ENCODE measurements around the gene RGS4. TPM values are rescaled to one million over a fixed set of nuclear protein-coding genes. Genes with fewer than 3 reads are reported as not detected.

RGS4 gene
- total RNA-seq, 1 donor from 2014 or later, result 121 TPM

DNA sequence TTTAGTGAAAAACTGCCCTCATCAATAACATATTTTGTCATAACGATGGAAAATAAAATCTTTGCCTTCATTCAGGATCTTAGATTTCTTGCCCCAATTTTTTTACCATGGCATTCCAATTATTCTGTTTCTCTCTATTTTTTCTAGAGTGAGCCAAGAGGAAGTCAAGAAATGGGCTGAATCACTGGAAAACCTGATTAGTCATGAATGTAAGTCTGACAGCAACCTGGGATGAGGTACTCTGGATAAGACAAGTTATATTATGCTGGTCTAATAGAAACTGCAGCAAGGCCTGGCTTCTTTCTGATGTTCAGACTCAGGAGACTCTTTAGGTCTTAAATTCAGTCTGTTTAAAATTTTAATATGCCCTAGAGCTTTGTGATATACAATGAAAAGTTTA, 3.5 kb downstream of the RGS4 start:
- DNase-seq (ENCODE audit: extremely low spot score, unreplicated experiment), result no peak
- Mint-ChIP-seq H3K4me3 (ENCODE audit: unreplicated experiment) (peak overlapping the region; percentile 82), H3K4me1 (ENCODE audit: unreplicated experiment) (peaks cover 50% of the 10 kb centered on the region), H3K27me3 (ENCODE audit: unreplicated experiment) (no peaks in the 10 kb centered on the region), H3K36me3 (ENCODE audit: unreplicated experiment) (peaks cover 54% of the 10 kb centered on the region), H3K27ac (ENCODE audit: unreplicated experiment) (peak overlapping the region; percentile 72), H3K9me3 (ENCODE audit: unreplicated experiment) (no peaks in the 10 kb centered on the region)
- TF ChIP-seq CTCF (IDR thresholded peaks at IDR 0.05), result no peak

DNA sequence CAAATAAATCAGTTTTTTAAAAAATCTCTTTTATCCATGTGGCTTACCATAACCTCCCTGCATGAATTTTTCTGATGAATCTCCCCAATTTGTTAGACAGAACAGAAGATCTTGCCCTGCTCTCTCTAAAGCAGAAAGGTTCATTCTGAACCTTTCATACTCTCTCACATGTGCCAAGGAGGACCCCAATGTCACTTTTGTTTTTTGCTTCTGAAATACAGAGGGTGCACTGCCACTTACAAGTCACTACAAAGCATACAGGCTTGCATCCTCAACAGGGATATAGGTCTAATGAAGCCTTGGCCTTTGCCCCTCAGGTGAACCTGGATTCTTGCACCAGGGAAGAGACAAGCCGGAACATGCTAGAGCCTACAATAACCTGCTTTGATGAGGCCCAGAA, 4.8 kb downstream of the RGS4 start:
- peaks cover 43% of the 10 kb centered on the region for H3K4me1 Mint-ChIP-seq (ENCODE audit: unreplicated experiment)
- no peak for DNase-seq (ENCODE audit: extremely low spot score, unreplicated experiment)
- no peak for TF ChIP-seq CTCF (IDR thresholded peaks at IDR 0.05)

GRCh38 chr1:163074716-163075284, 5.6 kb downstream of the RGS4 start:
- Mint-ChIP-seq H3K4me1 (ENCODE audit: unreplicated experiment) (peaks cover 41% of the 10 kb centered on the region), H3K4me3 (ENCODE audit: unreplicated experiment) (no peak overlapping the region), H3K9me3 (ENCODE audit: unreplicated experiment) (no peaks in the 10 kb centered on the region), H3K36me3 (ENCODE audit: unreplicated experiment) (peaks cover 55% of the 10 kb centered on the region), H3K27me3 (ENCODE audit: unreplicated experiment) (no peaks in the 10 kb centered on the region), H3K27ac (ENCODE audit: unreplicated experiment) (no peak overlapping the region)
- no peak for TF ChIP-seq CTCF (IDR thresholded peaks at IDR 0.05)
- DNase-seq (ENCODE audit: extremely low spot score, unreplicated experiment), result no peak

More for the DNA sequence above, 4.8 kb downstream of the RGS4 start:
- Mint-ChIP-seq H3K27me3 (ENCODE audit: unreplicated experiment) (no peaks in the 10 kb centered on the region), H3K4me3 (ENCODE audit: unreplicated experiment) (no peak overlapping the region), H3K27ac (ENCODE audit: unreplicated experiment) (no peak overlapping the region), H3K9me3 (ENCODE audit: unreplicated experiment) (no peaks in the 10 kb centered on the region), H3K36me3 (ENCODE audit: unreplicated experiment) (peaks cover 55% of the 10 kb centered on the region)

DNA sequence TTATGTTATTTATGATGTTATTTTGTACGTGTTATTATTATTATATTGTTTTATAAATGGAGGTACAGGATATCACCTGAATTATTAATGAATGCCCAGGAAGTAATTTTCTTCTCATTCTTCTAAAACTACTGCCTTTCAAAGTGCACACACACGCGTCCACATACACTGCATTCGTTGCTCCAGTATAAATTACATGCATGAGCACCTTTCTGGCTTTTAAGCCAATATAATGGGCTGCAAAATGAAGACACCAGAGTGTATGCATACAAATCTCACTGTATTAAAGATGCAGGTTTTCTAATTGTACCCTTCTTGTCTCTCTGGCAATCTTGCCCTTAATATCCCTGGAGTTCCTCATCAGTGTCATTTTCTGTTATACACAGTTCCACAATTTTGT, 6.9 kb downstream of the RGS4 start:
- no peak for DNase-seq (ENCODE audit: extremely low spot score, unreplicated experiment)
- no peak for TF ChIP-seq CTCF (IDR thresholded peaks at IDR 0.05)
- Mint-ChIP-seq H3K27ac (ENCODE audit: unreplicated experiment) (peak overlapping the region; percentile 23), H3K9me3 (ENCODE audit: unreplicated experiment) (no peaks in the 10 kb centered on the region), H3K27me3 (ENCODE audit: unreplicated experiment) (no peaks in the 10 kb centered on the region), H3K36me3 (ENCODE audit: unreplicated experiment) (peaks cover 51% of the 10 kb centered on the region), H3K4me3 (ENCODE audit: unreplicated experiment) (no peak overlapping the region), H3K4me1 (ENCODE audit: unreplicated experiment) (peaks cover 32% of the 10 kb centered on the region)

- TF ChIP-seq CTCF (IDR thresholded peaks at IDR 0.05), result no peak
- Mint-ChIP-seq H3K4me1 (ENCODE audit: unreplicated experiment) (peaks cover 28% of the 10 kb centered on the region), H3K9me3 (ENCODE audit: unreplicated experiment) (no peaks in the 10 kb centered on the region), H3K27me3 (ENCODE audit: unreplicated experiment) (no peaks in the 10 kb centered on the region), H3K36me3 (ENCODE audit: unreplicated experiment) (peaks cover 51% of the 10 kb centered on the region), H3K4me3 (ENCODE audit: unreplicated experiment) (no peak overlapping the region), H3K27ac (ENCODE audit: unreplicated experiment) (peak overlapping the region; percentile 23)
- no peak for DNase-seq (ENCODE audit: extremely low spot score, unreplicated experiment)
Measured at GRCh38 chr1:163076446-163076845, 7.3 kb downstream of the RGS4 start.
